OCI-LY1 (cell line): Measurements from ENCODE around the gene PFKP.
A peak's percentile ranks its signal among the peaks of the same experiment; 100 is the strongest.

ENCODE experiments used
- H2AFZ ChIP-seq: fragments of 200-600 bp; sonication (generic), shearing (Covaris generic); 2 replicates; pipeline ENCODE4 v1.6.0; 2014; ENCODE audit warnings: antibody characterized with exemption, mild to moderate bottlenecking, low read length
- H3F3A ChIP-seq: fragments of 200-600 bp; sonication (generic), shearing (Covaris generic); 2 replicates; pipeline ENCODE4 v1.6.0; 2014; ENCODE audit warnings: mild to moderate bottlenecking, antibody characterized with exemption, low read length, moderate library complexity; ENCODE audit not compliant: insufficient read depth
- H3K27ac ChIP-seq: fragments of 200-600 bp; sonication (generic); 2 replicates; pipeline ENCODE4 v1.5.1; 2014; ENCODE audit warnings: low read length, mixed run types, mild to moderate bottlenecking, low read depth; ENCODE audit not compliant: poor library complexity, severe bottlenecking
- H3K27me3 ChIP-seq: fragments of 200-600 bp; sonication (generic); 2 replicates; pipeline ENCODE4 v1.6.0; 2014; ENCODE audit warnings: antibody characterized with exemption, mild to moderate bottlenecking, low read length, moderate library complexity; ENCODE audit not compliant: insufficient read depth
- H3K36me3 ChIP-seq: fragments of 200-600 bp; sonication (generic); 2 replicates; pipeline ENCODE4 v1.6.1; 2014; ENCODE audit warnings: mild to moderate bottlenecking, antibody characterized with exemption, low read length, moderate library complexity, mixed read lengths; ENCODE audit not compliant: insufficient read depth
- H3K4me1 ChIP-seq: fragments of 200-600 bp; sonication (generic); 2 replicates; pipeline ENCODE4 v1.5.1; 2014; ENCODE audit warnings: mild to moderate bottlenecking, low read length, moderate library complexity; ENCODE audit not compliant: insufficient read depth, severe bottlenecking
- H3K4me2 ChIP-seq: fragments of 200-600 bp; sonication (generic), shearing (Covaris generic); 2 replicates; pipeline ENCODE4 v1.6.1; 2014; ENCODE audit warnings: low read length
- H3K4me3 ChIP-seq: fragments of 200-600 bp; sonication (generic); 2 replicates; pipeline ENCODE4 v1.5.1; 2014; ENCODE audit warnings: low read length, low read depth, mild to moderate bottlenecking, mixed read lengths; ENCODE audit not compliant: poor library complexity, severe bottlenecking
- H3K79me2 ChIP-seq: fragments of 200-600 bp; shearing (Covaris generic); 2 replicates; pipeline ENCODE4 v1.6.1; 2016; ENCODE audit warnings: mixed run types, low read length, mixed read lengths; ENCODE audit not compliant: insufficient read depth
- H3K9ac ChIP-seq: fragments of 200-600 bp; sonication (generic), shearing (Covaris generic); 2 replicates; pipeline ENCODE4 v1.6.1; 2014; ENCODE audit warnings: mild to moderate bottlenecking, low read length, mixed read lengths
- H3K9me2 ChIP-seq: fragments of 200-600 bp; sonication (generic), shearing (Covaris generic); 2 replicates; pipeline ENCODE4 v1.6.1; 2014; ENCODE audit warnings: low read depth, mild to moderate bottlenecking, low read length, mixed read lengths
- H3K9me3 ChIP-seq: fragments of 200-600 bp; shearing (Covaris generic); 2 replicates; pipeline ENCODE4 v1.6.1; 2014; ENCODE audit warnings: low read length, mixed read lengths
- H4K20me1 ChIP-seq: fragments of 200-600 bp; sonication (generic), shearing (Covaris generic); 2 replicates; pipeline ENCODE4 v1.6.0; 2016; ENCODE audit warnings: mild to moderate bottlenecking, low read length; ENCODE audit not compliant: insufficient read depth
- EZH2 ChIP-seq: fragments of 200-600 bp; sonication (generic), shearing (Covaris generic); IDR thresholded peaks from 2 replicates; pipeline ENCODE4 v1.8.0; 2017; ENCODE audit warnings: borderline replicate concordance, mixed run types, mild to moderate bottlenecking, antibody characterized with exemption, low read length, moderate library complexity, mixed read lengths
- TF ChIP-seq, protein P1 (sequence below): fragments of 200-600 bp; sonication (generic), shearing (Covaris generic); IDR thresholded peaks from 2 replicates; pipeline ENCODE4 v1.5.1; 2017; ENCODE audit warnings: mild to moderate bottlenecking, antibody characterized with exemption, low read length, moderate library complexity, mixed read lengths

PFKP gene

DNA sequence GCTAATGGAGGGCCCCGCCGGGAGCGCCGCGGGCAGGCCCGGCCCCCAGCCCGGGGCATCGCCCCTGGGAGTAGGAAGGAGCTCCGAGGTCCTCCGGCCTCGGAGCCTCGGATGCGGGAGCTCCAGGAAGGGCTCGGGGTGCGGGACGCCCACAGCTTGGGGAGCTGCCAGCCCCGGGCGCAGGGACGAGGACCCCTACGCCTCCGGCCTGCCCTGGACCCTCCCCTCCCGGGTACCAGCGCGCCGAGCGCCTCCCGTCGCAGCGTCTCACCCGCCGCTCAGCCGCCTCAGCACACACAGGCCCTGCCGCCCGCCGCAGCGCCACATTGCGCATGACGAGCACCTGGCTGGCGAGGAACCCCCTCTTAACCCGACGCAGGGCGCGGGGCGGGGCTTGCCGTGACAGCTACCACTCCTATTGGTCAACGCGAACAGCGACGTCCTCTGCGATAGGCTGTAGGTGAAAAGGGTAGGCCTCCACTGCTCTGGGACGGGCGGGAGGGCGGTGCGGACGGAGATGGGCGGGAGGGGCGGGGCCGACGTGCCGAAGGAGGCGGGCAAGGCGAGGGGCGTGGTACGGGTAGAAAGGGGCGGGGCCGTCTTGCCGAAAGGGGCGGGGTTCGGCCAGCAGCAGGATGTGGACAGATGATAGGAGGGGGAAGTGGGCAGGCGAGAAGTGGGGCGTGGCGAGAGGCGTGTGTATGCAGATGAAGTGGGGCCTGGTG is 105.3 kb downstream of the PFKP start, which contains the start of gene PITRM1:
PITRM1 (minus strand) TSS at position 337 of the 725 bp plus-strand sequence; CDS start at position 327, 10 bp downstream.
- Histone ChIP-seq H3K4me2 (peak within 1 kb of the TSS; percentile 93), H3K9me2 (no peaks in the 10 kb centered on the region), H3K27me3 (0 out of 2 replicates have a peak, but pooled peaks cover under 1% of the 10 kb centered on the region), H4K20me1 (no peaks in the 10 kb centered on the region), H3K36me3 (peaks cover 23% of the 10 kb centered on the region), H3K4me1 (peaks cover 17% of the 10 kb centered on the region), H3F3A (no peaks in the 10 kb centered on the region), H3K9ac (peak within 1 kb of the TSS; percentile 87), H3K27ac (peak within 1 kb of the TSS; percentile 35), H3K9me3 (no peaks in the 10 kb centered on the region), H3K79me2 (peaks cover 5% of the 10 kb centered on the region; the same call in 1 of the 2 replicates), H3K4me3 (peak within 1 kb of the TSS; percentile 94), H2AFZ (peak within 1 kb of the TSS; percentile 75; the same call in 1 of the 2 replicates)
- no peak for TF ChIP-seq EZH2
- TF ChIP-seq, protein P1, sequence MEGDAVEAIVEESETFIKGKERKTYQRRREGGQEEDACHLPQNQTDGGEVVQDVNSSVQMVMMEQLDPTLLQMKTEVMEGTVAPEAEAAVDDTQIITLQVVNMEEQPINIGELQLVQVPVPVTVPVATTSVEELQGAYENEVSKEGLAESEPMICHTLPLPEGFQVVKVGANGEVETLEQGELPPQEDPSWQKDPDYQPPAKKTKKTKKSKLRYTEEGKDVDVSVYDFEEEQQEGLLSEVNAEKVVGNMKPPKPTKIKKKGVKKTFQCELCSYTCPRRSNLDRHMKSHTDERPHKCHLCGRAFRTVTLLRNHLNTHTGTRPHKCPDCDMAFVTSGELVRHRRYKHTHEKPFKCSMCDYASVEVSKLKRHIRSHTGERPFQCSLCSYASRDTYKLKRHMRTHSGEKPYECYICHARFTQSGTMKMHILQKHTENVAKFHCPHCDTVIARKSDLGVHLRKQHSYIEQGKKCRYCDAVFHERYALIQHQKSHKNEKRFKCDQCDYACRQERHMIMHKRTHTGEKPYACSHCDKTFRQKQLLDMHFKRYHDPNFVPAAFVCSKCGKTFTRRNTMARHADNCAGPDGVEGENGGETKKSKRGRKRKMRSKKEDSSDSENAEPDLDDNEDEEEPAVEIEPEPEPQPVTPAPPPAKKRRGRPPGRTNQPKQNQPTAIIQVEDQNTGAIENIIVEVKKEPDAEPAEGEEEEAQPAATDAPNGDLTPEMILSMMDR: no peak

DNA sequence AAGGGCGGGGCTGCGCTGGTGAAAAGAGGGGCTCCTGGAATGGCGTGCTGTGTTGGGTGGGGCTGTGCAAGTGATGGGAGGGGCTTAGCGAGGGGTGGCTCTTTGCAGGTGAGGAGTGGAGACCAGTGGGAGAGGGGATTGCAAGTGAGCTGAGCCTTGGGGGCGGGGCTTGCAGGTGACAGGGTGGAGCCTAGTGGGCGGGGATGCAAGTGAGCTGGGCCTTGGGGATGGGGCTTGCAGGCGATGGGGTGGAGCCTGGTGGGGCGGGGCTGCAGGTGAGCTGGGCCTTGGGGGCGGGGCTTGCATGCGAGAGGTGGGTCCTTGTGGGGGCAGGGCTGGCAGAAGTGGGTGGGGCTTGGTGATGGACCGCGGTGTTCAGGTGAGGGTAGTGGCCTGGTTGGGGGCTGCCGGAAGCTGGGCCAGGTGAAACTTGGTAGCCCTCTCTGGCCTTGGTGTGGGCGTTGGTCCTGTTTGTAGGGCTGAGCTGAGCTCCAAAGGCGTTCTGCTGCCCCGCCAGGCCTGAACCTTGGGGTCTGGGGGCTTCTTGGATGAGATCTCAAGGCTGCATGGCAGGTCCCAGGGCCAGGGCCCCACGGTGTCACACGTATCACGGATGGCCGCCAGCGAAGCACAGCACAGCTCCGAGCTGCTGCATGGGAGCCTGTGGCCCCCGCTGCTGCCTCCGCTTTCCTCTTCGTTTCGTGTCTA is 106.0 kb downstream of the PFKP start:
- H3K9me3 ChIP-seq: no peaks in the 10 kb centered on the region
- H3K79me2 ChIP-seq: peaks cover 5% of the 10 kb centered on the region; the same call in 1 of the 2 replicates
- H3F3A ChIP-seq: no peaks in the 10 kb centered on the region
- peak overlapping the region; percentile 76 for H3K4me2 ChIP-seq
- H3K27ac ChIP-seq: peak overlapping the region; percentile 35
- H4K20me1 ChIP-seq: no peaks in the 10 kb centered on the region
- peaks cover 17% of the 10 kb centered on the region for H3K4me1 ChIP-seq
- H3K9ac ChIP-seq: peak overlapping the region; percentile 51; the same call in 1 of the 2 replicates
- 0 out of 2 replicates have a peak, but pooled peaks cover 4% of the 10 kb centered on the region for H3K27me3 ChIP-seq
- no peak for TF ChIP-seq EZH2
- TF ChIP-seq, protein P1: no peak
- H2AFZ ChIP-seq: peak overlapping the region; percentile 75; the same call in 1 of the 2 replicates
- H3K36me3 ChIP-seq: peaks cover 16% of the 10 kb centered on the region
- peak overlapping the region; percentile 65 for H3K4me3 ChIP-seq
- no peaks in the 10 kb centered on the region for H3K9me2 ChIP-seq

DNA sequence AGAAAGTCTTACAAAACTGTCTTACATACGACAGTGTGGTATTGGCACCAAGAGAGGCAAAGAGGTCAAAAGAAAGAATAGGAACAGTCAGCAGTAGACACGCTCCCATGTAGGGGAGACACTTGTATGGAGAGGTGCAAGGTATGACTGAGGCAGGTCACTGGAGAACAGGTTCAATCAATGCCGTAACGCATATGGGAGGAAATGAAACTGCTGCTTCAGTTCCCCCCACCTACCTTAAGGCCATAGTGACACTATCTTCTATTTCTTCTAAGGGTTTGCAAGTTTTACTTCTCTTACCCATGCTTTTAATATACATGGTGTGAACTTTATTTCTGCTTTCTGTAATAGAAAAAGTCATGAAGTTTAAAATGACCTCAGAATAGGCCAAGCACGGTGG is 110.7 kb downstream of the PFKP start:
- H3K9me3 ChIP-seq: no peaks in the 10 kb centered on the region
- no peaks in the 10 kb centered on the region; the same call in 1 of the 2 replicates for H3K36me3 ChIP-seq
- peaks cover 4% of the 10 kb centered on the region; the same call in 1 of the 2 replicates for H3K27me3 ChIP-seq
- no peaks in the 10 kb centered on the region for H3K9me2 ChIP-seq
- H3K4me2 ChIP-seq: no peak overlapping the region
- no peak overlapping the region for H3K27ac ChIP-seq
- no peak for TF ChIP-seq EZH2
- H4K20me1 ChIP-seq: no peaks in the 10 kb centered on the region
- no peak overlapping the region for H3K9ac ChIP-seq
- no peak overlapping the region for H3K4me3 ChIP-seq
- H3K4me1 ChIP-seq: peaks cover 8% of the 10 kb centered on the region
- no peaks in the 10 kb centered on the region for H3K79me2 ChIP-seq
- H3F3A ChIP-seq: no peaks in the 10 kb centered on the region
- H2AFZ ChIP-seq: no peak overlapping the region
